T1000 (cell line): ENCODE data around the gene TMEM243.
"Not testable (repeated sequence)": the region's sequence is repeated elsewhere in the genome, so short reads cannot be mapped to it uniquely, and the experiment has no call there.

Experiments
- DNase-seq: peaks from one replicate; lab custom pipeline; 2025; ENCODE audit warnings: mixed read lengths; lab: John Stamatoyannopoulos, UW

Gene TMEM243

DNA sequence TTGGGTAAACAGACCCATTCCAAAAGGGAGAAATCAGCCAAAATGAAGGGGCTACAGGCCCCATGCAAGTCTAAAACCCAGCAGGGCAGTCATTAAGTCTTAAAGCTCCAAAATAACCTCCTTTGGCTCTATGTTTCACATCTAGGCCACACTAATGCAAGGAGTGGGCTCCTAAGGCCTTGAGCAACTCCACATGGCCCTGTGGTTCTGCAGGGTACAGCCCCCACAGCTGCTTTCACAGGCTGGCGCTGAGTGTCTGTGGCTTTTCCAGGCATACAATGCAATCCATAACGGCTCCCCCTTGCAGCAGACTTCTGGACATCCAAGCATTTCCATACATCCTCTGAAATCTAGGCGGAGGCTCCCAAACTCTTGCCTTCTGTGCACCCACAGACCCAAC, 9.0 kb downstream of the TMEM243 start:
- no peak for DNase-seq

DNA sequence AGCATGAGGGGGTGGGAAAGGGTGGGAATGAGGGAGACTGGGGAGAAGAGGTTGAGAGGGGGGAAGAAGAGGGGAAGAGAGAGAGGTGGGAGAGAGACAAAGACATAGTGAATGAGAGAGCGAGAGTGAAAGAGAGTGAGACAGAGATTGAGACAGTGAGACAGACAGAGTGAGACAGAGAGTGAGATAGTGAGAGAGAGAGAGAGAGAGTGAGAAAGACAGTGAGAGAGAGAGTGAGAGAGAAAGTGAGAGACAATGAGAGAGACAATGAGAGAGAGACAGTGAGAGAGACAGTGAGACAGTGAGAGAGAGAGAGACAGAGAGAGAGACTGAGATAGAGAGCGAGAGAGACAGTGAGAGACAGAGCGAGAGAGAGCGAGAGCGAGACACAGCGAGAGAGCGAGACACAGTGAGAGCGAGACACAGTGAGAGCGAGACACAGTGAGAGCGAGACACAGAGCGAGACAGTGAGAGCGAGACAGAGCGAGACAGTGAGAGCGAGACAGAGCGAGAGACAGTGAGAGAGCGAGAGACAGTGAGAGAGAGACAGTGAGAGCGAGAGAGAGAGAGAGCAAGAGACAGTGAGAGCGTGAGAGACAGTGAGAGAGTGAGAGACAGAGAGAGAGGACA, 10.1 kb downstream of the TMEM243 start:
- DNase-seq: no peak

DNA sequence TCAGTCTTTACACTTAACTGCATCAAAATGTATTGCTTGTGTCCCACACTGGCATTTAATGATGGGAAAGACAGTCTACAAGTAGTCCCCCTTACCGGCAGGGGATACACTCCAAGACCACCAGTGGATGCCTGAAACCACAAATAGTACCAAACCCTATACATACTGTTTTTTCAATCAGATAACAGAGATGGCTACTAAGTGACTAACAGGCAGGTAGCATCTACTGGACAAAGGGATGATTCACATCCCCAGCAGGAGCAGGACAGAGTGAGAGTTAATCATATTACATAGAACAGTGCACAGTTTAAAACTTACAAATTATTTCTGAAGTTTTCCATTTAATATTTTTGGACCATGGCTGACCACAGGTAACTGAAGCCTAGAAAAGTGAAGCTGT, 13.2 kb downstream of the TMEM243 start:
- DNase-seq: no peak

DNA sequence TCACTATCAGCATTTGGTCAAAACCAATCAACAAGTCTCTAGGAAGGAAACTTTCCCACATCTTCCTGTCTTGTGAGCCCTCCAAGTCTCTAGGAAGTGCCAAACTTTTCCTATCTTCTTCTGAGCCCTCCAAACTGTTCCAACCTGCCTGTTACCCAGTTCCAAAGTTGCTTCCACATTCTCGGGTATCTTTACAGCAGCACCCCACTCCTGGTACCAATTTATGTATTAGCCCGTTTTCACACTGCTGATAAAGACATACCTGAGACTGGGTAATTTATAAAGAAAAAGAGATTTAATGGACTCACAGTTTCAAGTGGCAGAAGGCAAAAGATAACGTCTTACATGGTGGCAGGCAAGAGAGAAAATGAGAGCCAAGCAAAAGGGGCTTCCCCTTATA, 13.8 kb downstream of the TMEM243 start:
- DNase-seq: not testable (repeated sequence)

DNA sequence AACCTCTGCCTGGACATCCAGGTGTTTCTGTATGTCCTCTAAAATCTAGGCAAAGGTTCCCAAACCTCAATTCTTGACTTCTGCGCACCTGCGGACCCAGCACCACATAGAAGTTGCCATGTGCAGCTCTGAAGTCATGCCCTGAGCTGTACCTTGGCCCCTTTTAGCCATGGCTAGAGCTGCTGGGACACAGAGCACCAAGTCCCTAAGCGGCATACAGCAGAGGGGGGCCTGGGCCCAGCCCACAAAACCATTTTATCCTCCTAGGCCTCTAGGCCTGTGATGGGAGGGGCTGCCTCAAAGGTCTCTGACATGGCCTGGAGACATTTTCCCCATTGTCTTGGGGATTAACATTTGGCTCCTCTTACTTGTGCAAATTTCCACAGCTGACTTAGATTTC, 14.6 kb downstream of the TMEM243 start:
- no peak for DNase-seq

DNA sequence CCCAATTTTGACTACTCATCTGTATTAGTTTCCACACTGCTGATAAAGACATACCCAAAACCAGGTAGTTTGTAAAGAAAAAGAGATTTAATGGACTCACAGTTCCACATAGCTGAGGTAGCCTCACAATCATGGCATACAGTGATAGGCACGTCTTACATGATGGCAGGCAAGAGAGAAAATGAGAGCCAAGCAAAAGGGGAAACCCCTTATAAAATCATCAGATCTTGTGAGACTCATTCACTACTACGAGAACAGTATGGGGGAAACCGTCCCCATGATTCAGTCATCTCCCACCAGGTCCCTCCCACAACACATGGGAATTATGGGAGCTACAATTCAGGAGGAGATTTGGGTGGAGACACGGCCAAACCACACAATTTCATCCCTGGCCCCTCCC, 15.6 kb downstream of the TMEM243 start:
- not testable (repeated sequence) for DNase-seq

DNA sequence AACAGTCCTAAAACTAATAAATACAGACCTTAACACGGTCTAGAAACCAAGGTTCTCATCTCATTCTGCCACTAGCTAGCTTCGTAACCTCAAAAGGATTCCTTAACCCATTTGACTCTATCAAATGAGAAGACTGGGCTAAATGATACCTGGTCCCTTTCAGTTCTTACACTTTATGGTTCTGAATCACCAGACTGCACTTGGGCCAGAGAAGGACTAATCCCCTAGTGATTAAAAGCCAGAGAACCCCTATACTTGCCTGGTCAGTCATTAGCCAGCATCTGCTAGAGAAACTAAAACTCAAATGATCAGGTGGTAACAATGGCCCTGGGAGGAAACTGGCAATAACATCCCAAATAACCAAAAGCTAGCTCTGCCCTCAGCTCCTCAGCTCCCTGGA, 16.8 kb downstream of the TMEM243 start:
- no peak for DNase-seq

DNA sequence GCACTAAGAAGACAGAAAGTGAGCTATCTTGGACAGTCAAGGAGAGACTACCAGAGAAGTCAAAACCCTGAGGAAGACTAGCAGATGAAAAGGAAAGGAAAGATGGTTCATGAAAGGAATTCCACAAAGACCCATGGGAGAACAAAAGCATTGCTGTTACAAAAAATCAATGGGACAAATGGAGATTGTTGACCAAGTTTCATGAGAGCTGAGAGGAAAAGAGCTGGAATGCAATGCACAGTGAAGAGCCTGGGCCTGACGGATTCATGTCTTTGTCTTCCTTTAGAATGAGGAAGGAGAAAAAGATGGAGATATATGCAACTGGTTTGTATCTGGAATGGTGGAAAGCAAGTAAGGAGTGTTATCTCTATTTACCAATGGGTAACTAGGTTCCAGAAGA, 17.3 kb downstream of the TMEM243 start:
- no peak for DNase-seq

DNA sequence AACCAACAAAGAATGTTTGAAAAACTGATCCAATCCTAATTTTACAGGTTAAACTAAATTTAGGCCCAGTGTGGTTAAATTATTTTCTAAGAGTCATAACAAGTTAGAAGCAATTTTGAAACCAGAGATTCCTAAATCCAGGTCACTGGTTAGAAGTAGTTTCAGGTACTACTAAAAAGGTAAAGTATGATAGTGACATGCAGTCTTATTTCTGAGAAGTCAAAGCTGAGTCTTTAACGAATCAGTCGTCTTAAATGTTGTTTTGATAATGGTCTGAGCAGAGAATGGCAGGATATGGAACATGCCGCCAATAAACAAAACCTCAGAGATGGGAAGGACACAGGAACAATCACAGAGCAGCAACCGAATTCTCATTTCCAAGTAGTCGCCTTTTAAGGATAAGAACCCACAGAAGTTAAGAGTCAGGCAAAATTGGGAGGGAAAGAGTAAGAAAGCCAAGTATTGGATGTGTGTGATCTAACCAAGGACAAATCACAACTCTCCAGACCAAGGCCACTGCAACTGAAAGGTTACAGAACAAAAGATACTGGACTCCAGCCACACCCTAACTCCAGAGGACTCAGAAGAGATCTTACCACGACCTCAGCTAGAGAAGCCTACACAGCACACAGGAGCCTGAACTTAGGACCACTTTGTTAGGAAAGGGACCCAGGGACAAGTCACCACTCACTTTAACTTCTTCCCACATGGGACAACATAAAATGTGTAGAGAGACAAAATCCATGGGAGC, 19.7 kb downstream of the TMEM243 start:
- no peak for DNase-seq

DNA sequence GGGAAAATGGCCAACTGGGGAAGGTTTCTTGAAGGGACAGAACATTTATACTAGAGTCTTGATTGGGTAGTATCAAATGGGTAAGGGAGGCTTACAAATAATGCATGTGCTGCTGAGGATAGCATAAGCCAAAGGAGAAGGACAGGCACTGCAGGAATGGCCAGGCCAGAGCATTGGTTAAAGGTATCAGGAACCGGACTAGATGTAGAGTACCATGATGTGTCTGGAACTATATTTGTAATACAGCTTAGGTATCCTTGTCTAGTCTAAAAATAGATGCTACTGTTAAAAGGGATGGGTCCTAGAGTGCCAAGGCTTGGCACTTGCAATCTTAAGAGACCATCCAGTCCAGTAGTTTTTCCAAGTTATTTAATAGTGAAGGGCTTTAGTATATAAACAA, 20.3 kb downstream of the TMEM243 start:
- DNase-seq: no peak

DNA sequence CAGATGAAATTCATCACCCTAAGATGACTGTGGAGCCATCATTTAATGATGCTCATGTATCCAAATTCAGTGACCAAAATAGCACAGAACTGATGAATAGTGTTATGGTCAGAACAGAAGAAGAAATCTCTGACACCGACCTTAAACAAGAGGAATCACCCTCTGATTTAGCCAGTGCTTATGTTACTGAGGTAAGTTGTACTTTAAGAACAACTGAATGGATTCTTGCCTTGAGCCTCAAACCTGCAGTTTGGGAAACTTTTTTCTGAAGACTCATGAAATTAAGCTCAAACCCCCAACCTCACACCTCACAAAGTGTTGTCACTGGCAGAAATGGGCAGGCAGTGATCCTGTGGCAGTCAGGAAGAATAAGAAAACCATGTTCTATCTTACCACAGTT, 25.6 kb downstream of the TMEM243 start:
- no peak for DNase-seq

DNA sequence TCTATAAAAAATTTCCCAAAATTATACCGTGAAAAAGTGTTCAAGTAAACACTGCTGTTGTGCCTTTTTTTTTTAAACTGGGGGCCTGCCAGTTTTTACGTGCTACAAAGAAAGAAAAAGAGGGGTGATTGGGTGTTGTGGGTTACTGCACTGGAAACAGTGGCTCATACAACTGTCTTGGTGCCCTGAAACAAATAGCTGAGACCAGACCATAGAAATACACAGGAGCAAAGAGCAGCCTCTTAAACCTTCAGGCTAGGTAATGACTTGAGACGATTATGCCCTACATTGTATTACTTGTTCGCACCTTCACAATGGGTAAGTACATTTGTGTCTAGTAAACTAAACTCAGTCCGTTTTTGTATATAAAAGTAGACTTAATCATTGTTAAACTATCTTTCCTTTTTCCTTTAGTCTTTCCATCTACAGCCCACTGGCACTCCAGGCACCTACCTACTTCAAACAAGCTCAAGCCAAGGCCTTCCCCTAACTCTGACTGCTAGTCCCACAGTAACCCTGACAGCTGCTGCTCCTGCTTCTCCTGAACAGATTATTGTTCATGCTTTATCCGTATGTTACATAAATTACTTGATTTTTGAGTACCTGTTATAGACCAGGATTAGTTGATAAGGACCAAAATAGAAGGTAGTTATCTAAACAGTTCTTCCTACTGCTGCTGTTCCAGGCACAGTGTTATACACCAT, 26.6 kb downstream of the TMEM243 start:
- no peak for DNase-seq

DNA sequence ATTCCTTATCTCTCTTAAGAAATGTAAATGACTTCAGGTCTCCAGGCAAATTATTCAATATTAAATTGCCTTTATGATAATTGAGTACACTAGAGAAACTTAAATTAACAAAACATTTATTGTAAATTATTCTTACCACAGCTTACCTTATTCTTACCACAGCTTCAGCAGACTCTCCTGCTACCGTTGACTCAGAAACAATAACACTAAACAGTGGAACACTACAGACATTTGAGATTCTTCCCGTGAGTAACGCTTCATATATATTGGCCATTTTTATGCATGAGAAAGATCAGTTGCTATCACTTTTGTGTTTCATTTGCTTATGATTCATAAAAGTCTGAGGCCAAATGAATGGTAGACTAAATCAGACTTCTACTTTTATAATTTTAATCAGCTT, 28.7 kb downstream of the TMEM243 start:
- no peak for DNase-seq

DNA sequence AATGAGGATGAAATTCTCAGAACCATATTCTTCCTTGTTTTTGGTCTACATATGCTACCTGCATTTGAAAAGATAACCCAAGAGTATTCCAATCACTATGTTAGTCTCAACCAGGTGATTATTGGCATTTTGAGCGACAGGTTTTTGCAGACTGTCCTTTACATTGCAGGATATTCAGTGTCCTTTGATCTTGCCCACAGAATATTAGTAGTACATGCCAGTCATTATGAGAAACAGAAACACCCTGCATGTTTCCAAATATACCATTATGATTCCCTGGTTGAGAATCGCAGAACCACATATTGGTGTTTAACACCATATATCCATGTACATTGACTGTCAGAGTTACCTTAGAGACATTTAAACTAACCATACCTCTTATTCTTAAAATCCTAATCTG, 30.6 kb downstream of the TMEM243 start:
- no peak for DNase-seq

DNA sequence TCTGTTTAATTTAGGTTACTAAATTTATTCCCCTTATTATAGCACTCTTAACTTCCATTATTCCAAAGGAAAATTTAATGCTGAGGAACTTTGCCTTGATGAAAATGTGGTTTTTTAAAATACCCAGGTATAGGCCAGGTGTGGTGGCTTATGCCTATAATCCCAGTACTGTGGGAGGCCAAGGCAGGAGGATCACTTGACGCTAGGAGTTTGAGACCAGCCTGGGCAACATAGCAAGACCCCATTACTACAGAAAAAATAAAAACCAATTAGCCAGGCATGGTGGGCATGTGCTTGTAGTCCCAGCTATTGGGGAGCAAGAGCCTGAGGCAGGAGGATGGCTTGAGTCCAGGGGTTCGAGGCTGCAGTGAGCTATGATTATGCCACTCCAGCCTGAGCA, 32.4 kb downstream of the TMEM243 start:
- no peak for DNase-seq

DNA sequence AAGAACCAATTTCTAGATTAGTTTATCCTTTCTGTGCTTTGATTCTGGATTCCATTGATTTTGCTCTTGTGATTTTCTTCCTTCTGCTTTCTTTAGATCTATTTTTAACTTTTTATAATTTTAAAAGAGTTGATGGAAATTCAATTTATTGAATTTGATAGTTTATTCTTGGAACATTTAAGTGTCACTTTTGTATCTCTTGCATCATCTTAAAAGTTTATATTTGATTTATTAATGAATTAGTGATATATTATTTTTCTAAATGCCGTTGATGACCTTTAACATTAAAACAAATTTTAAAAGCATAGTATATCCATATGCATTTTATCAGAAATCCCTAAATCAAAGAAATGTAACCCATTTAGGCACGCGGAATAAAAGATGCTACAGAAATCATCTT, 40.4 kb downstream of the TMEM243 start:
- no peak for DNase-seq

DNA sequence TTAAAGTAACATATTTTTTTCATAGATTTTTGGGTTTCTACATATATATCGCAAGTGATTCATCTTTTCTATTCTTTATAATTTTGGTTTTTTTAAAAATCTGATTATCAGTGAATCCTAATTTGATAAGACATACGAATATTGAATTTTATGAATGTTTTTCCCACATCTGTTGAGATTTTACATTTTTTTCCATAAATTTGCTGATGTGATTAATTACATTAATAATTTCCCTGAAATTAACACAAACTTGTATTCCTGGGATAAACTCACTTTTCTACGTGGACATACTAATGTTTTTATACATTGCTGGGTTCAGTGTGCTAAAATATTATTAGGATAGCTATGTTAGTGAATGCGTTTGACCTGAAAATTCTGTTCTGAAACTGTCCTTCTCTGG, 41.2 kb downstream of the TMEM243 start:
- no peak for DNase-seq

DNA sequence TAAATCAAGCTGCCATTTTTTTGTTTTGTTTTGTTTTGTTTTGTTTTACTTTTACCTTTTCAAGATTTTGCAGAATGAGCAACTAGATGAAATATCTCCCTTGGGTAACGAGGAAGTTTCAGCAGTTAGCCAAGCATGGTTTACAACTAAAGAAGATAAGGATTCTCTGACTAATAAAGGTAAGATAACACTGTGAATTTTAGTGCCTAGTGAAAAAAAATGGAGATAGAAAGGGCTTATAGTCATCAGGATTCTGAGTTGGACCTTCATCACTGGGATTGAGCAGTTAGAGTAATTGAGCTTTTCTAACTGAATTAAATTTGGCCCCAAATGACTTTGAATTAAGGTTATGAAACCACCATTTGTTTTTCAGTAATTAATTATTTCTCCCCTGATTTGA, 46.1 kb downstream of the TMEM243 start:
- no peak for DNase-seq

DNA sequence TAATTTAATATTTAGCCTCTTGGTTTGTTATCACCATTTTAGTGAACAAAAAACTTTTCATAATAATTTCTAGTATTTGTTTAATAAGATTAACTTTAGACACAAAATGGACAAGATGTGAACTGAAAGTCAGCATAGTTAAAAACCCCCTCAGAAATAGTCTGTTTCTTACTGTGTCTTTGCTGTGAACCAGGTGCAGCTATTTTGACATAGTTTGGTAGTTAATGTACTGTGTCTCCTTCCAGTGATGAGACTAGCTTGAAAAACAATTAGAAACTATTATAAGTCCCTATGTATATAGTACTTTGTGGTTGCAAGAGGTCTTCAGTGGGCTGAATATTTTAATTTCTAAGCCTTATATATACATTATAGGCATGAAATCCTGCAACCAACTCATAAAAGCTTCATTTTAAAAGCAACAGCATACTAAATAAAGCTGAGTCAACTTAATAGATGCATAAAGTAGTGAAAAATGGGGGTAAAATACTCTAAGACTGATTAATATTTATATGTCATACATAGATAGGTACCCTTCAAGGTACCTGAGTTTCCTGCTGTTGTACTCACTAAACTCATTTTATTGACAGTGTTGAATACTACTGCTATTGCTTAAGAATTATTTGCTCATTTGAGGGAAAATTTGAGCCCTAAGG, 48.1 kb downstream of the TMEM243 start:
- no peak for DNase-seq

DNA sequence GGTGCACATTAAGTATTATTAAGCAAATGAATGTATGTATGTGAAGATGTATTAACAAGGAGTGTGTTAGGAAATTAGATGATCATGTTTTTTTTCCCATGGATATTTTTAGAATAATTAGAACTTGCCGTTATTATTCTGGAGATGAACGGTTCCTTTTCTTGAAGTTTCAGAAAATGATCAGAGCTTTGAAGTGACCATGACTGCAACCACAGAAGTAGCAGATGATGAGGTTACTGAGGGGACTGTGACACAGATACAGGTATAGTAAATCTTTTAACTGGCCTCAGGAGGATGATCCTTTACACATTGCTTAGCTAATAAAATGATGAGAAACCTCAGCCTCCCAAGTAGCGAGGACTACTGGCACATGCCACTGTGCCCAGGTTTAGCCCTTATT, 48.7 kb downstream of the TMEM243 start:
- DNase-seq: no peak

DNA sequence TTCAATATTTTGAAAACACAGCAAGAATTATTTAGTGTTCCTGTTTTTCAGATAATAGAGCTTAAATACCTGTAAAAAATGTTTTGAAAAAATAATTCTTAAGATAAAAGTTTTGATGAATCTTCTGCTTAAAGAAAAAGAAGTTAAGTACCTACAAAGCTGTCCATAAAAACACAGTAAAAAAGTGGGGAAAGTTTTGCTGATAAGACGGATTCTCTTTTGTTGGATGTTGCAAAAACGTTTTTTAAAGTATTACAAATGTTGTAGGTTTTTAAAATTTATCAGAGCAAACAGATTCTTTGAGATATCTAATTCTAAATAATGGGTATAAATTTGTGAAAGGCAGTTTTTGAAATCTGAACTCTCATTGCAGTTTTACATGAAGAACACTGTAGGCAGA, 55.1 kb downstream of the TMEM243 start:
- no peak for DNase-seq

DNA sequence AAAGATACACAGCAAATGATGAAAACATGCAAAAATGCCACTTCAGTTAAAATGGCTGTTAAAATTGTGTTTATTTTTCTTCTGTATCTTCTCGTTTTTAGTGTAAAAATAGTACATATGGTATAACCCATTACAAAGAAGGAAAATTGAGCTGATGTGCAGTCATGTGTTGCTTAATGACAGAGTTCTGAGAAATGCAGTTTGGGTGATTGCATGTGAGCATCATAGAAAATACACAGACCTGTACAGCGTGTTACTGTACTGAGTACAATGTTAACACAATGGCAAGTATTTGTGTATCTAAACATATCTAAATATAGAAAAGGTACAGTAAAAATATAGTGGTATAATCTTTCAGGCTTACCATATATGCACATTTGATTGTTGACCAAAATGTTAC, 60.0 kb downstream of the TMEM243 start:
- DNase-seq: no peak

DNA sequence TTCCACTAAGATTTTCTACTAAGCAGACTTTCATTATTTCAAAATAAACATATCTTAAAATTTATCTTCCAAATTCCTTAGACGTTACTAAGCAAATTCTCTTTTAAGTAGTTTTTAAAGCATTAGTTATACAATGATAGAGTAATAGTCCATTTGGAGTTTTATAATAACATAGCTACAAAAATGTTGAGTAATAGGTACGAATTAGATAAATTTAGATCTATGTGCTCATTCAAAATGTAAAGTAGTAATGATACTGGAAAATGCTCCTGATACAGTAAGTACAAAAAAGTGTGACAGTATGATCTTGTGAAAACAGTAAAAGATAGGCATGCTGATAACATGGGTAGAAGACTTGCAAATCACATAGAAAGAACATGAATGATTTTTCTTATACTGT, 62.8 kb downstream of the TMEM243 start:
- no peak for DNase-seq
